H1 (cell line): Measurements from ENCODE around the gene FBN1. TPM values are rescaled to one million over a fixed set of nuclear protein-coding genes. Genes with fewer than 3 reads are reported as not detected.

Experiments
- CTCF ChIA-PET: fragments of 300-600 bp; sonication (Branson Sonifier 250); formaldehyde crosslinking; loops from one replicate; lab custom pipeline; 2021; ENCODE audit not compliant: partially characterized antibody; lab: Charles Lee
- POLR2A ChIA-PET: fragments of 300-600 bp; sonication (Branson Sonifier 250); formaldehyde crosslinking; loops from one replicate; lab custom pipeline; 2021; ENCODE audit warnings: inconsistent platforms; ENCODE audit not compliant: partially characterized antibody; lab: Charles Lee
- DNase-seq, 2 experiments: peaks; one replicate each; pipeline versions ENCODE4 v3.0.0 to v3.0.0-alpha.2; 2010 to 2022; ENCODE audit warnings: low spot score in 2 of 2, low read depth in 1 of 2, mixed read lengths in 1 of 2
- FAIRE-seq: peaks from 2 replicates; lab custom pipeline; 2011; peaks lifted over from hg19 to GRCh38; lab: Jason Lieb, UNC
- H2AFZ ChIP-seq: 2 replicates; pipeline ENCODE4 v1.8.1; 2012; ENCODE audit warnings: low read length, inconsistent platforms
- H2AK5ac ChIP-seq: 2 replicates; pipeline ENCODE4 v1.6.1; 2013; ENCODE audit warnings: low read depth, low read length
- H2BK120ac ChIP-seq: replicated peaks from 2 replicates; pipeline ENCODE3; 2013; ENCODE audit warnings: low read depth, low read length, inconsistent platforms
- H2BK12ac ChIP-seq: 2 replicates; pipeline ENCODE4 v1.6.1; 2013; ENCODE audit warnings: low read depth, low read length
- H2BK15ac ChIP-seq: 2 replicates; pipeline ENCODE4 v1.6.1; 2013; ENCODE audit warnings: low read length
- H2BK20ac ChIP-seq: 2 replicates; pipeline ENCODE4 v1.6.1; 2013; ENCODE audit warnings: low read length
- H2BK5ac ChIP-seq: 2 replicates; pipeline ENCODE4 v1.6.1; 2013; ENCODE audit warnings: low read depth, low read length
- H3K14ac ChIP-seq: 2 replicates; pipeline ENCODE4 v1.6.1; 2013; ENCODE audit warnings: inconsistent platforms; ENCODE audit not compliant: insufficient read length
- H3K18ac ChIP-seq: 2 replicates; pipeline ENCODE4 v1.6.1; 2013; ENCODE audit warnings: low read length; ENCODE audit errors: extremely low read depth
- H3K23ac ChIP-seq: 2 replicates; pipeline ENCODE4 v1.6.1; 2013; ENCODE audit warnings: inconsistent platforms; ENCODE audit not compliant: insufficient read length
- H3K23me2 ChIP-seq: 2 replicates; pipeline ENCODE4 v1.6.1; 2013; ENCODE audit warnings: low read depth, low read length
- H3K27ac ChIP-seq: 2 replicates; pipeline ENCODE4 v1.6.1; 2011; ENCODE audit warnings: low read depth, low read length, inconsistent platforms
- H3K27me3 ChIP-seq, 4 experiments: replicated peaks in 1 of 4; 1 replicate in 1 of 4; 2 replicates in 3 of 4; pipeline versions ENCODE4 v1.6.1 to v1.8.1; 2011 to 2013; ENCODE audit warnings: low read length in 3 of 4, mild to moderate bottlenecking in 3 of 4, inconsistent platforms in 2 of 4, mixed read lengths in 2 of 4, moderate library complexity in 1 of 4; ENCODE audit not compliant: control insufficient read depth in 3 of 4, insufficient read depth in 3 of 4; ENCODE audit errors: extremely low read depth in 1 of 4
- H3K36me3 ChIP-seq, 4 experiments: 2 replicates each; pipeline versions ENCODE4 v1.6.1 to v1.8.1; 2011 to 2013; ENCODE audit warnings: mild to moderate bottlenecking in 4 of 4, low read length in 3 of 4, moderate library complexity in 2 of 4, control low read depth in 1 of 4, inconsistent platforms in 1 of 4; ENCODE audit not compliant: insufficient read depth in 4 of 4, control insufficient read depth in 2 of 4
- H3K4ac ChIP-seq: replicated peaks from 2 replicates; pipeline ENCODE3; 2013; ENCODE audit warnings: low read length, low read depth, mixed read lengths, inconsistent platforms; ENCODE audit not compliant: insufficient read length
- H3K4me1 ChIP-seq, 4 experiments: replicated peaks in 1 of 4; 1 replicate in 1 of 4; 2 replicates in 3 of 4; pipeline versions ENCODE4 v1.6.1 to v1.8.1; 2011 to 2013; ENCODE audit warnings: low read length in 3 of 4, inconsistent platforms in 2 of 4, mixed read lengths in 1 of 4; ENCODE audit not compliant: insufficient read depth in 4 of 4, control insufficient read depth in 3 of 4
- H3K4me2 ChIP-seq, 2 experiments: 2 replicates each; pipeline versions ENCODE4 v1.6.1 to v1.8.1; 2011 to 2013; ENCODE audit warnings: low read depth in 2 of 2, low read length in 2 of 2, control low read depth in 1 of 2, inconsistent platforms in 1 of 2, mild to moderate bottlenecking in 1 of 2; ENCODE audit not compliant: insufficient read depth in 1 of 2
- H3K4me3 ChIP-seq, 4 experiments: fragments of 200-600, 300-600 bp in 1 of 4; sonication (generic), shearing (Covaris generic), sonication (Bioruptor Twin) in 1 of 4; 2 replicates each; pipeline versions ENCODE4 v1.5.1 to v1.8.1; 2011 to 2016; ENCODE audit warnings: low read length in 4 of 4, low read depth in 3 of 4, control low read depth in 2 of 4, inconsistent platforms in 2 of 4, mild to moderate bottlenecking in 2 of 4, mixed read lengths in 1 of 4, moderate library complexity in 1 of 4; ENCODE audit not compliant: insufficient read depth in 2 of 4; ENCODE audit errors: extremely low read depth in 1 of 4
- H3K56ac ChIP-seq: replicated peaks from 2 replicates; pipeline ENCODE3; 2013; ENCODE audit warnings: low read depth, mild to moderate bottlenecking, mixed read lengths, low read length, inconsistent platforms; ENCODE audit not compliant: insufficient read length
- H3K79me1 ChIP-seq: 2 replicates; pipeline ENCODE4 v1.6.1; 2013; ENCODE audit warnings: low read depth, low read length, control low read depth
- H3K79me2 ChIP-seq, 2 experiments: 2 replicates each; pipeline versions ENCODE4 v1.6.1 to v1.8.1; 2012 to 2013; ENCODE audit warnings: low read length in 2 of 2, mild to moderate bottlenecking in 2 of 2, inconsistent platforms in 1 of 2; ENCODE audit not compliant: insufficient read depth in 2 of 2, control insufficient read depth in 1 of 2
- H3K9ac ChIP-seq, 4 experiments: replicated peaks in 1 of 4; 1 replicate in 1 of 4; 2 replicates in 3 of 4; pipeline versions ENCODE4 v1.6.1 to v1.8.1; 2011 to 2013; ENCODE audit warnings: low read depth in 3 of 4, low read length in 3 of 4, control low read depth in 2 of 4, mild to moderate bottlenecking in 2 of 4, moderate library complexity in 2 of 4, inconsistent platforms in 1 of 4; ENCODE audit errors: extremely low read depth in 1 of 4
- H3K9me3 ChIP-seq, 2 experiments: 2 replicates each; pipeline versions ENCODE4 v1.6.1 to v1.8.1; 2012 to 2013; ENCODE audit warnings: mild to moderate bottlenecking in 2 of 2, moderate library complexity in 2 of 2, control low read depth in 1 of 2, inconsistent platforms in 1 of 2, low read depth in 1 of 2, low read length in 1 of 2, mixed read lengths in 1 of 2; ENCODE audit not compliant: insufficient read depth in 2 of 2
- H4K20me1 ChIP-seq, 2 experiments: replicated peaks in 1 of 2; 2 replicates each; pipeline versions ENCODE3 to v1.8.1; 2011 to 2013; ENCODE audit warnings: inconsistent platforms in 2 of 2, low read length in 2 of 2, mild to moderate bottlenecking in 1 of 2; ENCODE audit not compliant: insufficient read depth in 2 of 2, control insufficient read depth in 1 of 2
- H4K5ac ChIP-seq: 2 replicates; pipeline ENCODE4 v1.6.1; 2013; ENCODE audit warnings: low read length, low read depth, mixed read lengths, inconsistent platforms; ENCODE audit not compliant: insufficient read length
- H4K8ac ChIP-seq: 2 replicates; pipeline ENCODE4 v1.8.0; 2013; ENCODE audit warnings: mild to moderate bottlenecking, moderate library complexity, low read length, inconsistent platforms; ENCODE audit not compliant: insufficient read depth; ENCODE audit errors: extremely low read depth
- H4K91ac ChIP-seq: replicated peaks from 2 replicates; pipeline ENCODE3; 2013; ENCODE audit warnings: low read length, mixed read lengths, inconsistent platforms; ENCODE audit not compliant: insufficient read length
- CTCF ChIP-seq, 3 experiments: IDR thresholded peaks; 1 replicate in 2 of 3; 2 replicates in 1 of 3; pipeline versions ENCODE4 v1.5.1 to v1.6.1; 2011; ENCODE audit warnings: low read length in 3 of 3, mild to moderate bottlenecking in 3 of 3, inconsistent platforms in 2 of 3, low read depth in 1 of 3, moderate library complexity in 1 of 3; ENCODE audit not compliant: insufficient read depth in 1 of 3; ENCODE audit errors: control extremely low read depth in 1 of 3
- E2F6 ChIP-seq: IDR thresholded peaks from 2 replicates; pipeline ENCODE4 v1.6.1; 2012; ENCODE audit warnings: inconsistent platforms
- FOSL1 ChIP-seq: IDR thresholded peaks from 2 replicates; pipeline ENCODE4 v1.6.1; 2011; ENCODE audit warnings: mild to moderate bottlenecking, low read depth, low read length, moderate library complexity; ENCODE audit not compliant: insufficient read depth
- HDAC6 ChIP-seq: IDR thresholded peaks from one replicate; pipeline ENCODE4 v1.7.1; 2012; ENCODE audit warnings: low read depth, mild to moderate bottlenecking, inconsistent platforms, low read length, moderate library complexity
- MAFK ChIP-seq: IDR thresholded peaks from 2 replicates; pipeline ENCODE4 v1.6.1; 2012; ENCODE audit warnings: low read depth, mild to moderate bottlenecking, improper control_type of control experiment, low read length
- PHF8 ChIP-seq: fragments of 200-600 bp; sonication (generic); conservative IDR thresholded peaks from 2 replicates; pipeline ENCODE4 v1.7.1; 2012; ENCODE audit warnings: low read depth, mild to moderate bottlenecking, inconsistent platforms, low read length, moderate library complexity
- RBBP5 ChIP-seq: IDR thresholded peaks from 2 replicates; pipeline ENCODE4 v1.7.1; 2012; ENCODE audit warnings: low read depth, mild to moderate bottlenecking, inconsistent platforms, low read length, moderate library complexity, borderline replicate concordance
- ZNF274 ChIP-seq: IDR thresholded peaks from 2 replicates; pipeline ENCODE4 v1.7.0; 2012; ENCODE audit warnings: low read length, borderline replicate concordance; ENCODE audit errors: extremely low read depth
- WGBS, 2 experiments: shearing (Covaris generic) in 1 of 2; methylation state at CpG; one replicate each; pipeline versions ENCODE4 v1.1.6 to v1.1.7; 2013 to 2015; ENCODE audit warnings: low lambda C conversion rate in 2 of 2, mixed read lengths in 2 of 2, inconsistent platforms in 1 of 2, low coverage in 1 of 2, missing lambda C conversion rate in 1 of 2; ENCODE audit not compliant: insufficient replicate concordance in 2 of 2, insufficient coverage in 1 of 2, insufficient read length in 1 of 2; ENCODE audit errors: extremely low coverage in 1 of 2, missing lambda C conversion rate in 1 of 2; 5-methylcytosine and 5-hydroxymethylcytosine counted together
- polyA plus RNA-seq, 7 experiments: library from polyadenylated mRNA; depleted of rRNA in 3 of 7; stranded (reverse) in 5 of 7; unstranded in 2 of 7; fragments of >200 nt in 5 of 7; fragments of 200-250 nt in 2 of 7; gene quantifications; 1 replicate in 5 of 7; 2 replicates in 1 of 7; 4 replicates in 1 of 7; pipeline versions ENCODE4 v1.2.1 to v1.2.3, GENCODE V29; 2011 to 2013; ENCODE audit warnings: missing spikeins in 2 of 7, mixed read lengths in 2 of 7
- total RNA-seq: library from RNA; stranded (reverse); fragmentation: NEBNext Ultra II Directional; extraction: Animal tissue kit (Norgen Biotek cat#: 25700); gene quantifications from 2 replicates; pipeline ENCODE4 v1.2.1, GENCODE V29; 2021

Gene FBN1
- total and polyA plus RNA-seq, 2 of the 8 experiments (the other 6 are each of a cell fraction or from before 2014, with no cell fraction given), result 3.0 to 4.0 TPM

- Histone ChIP-seq H3K4ac (no peak overlapping the region), H4K91ac (no peak overlapping the region), H2AFZ (no peak overlapping the region), H3K4me3 (no peak overlapping the region), H4K8ac (no peak overlapping the region), H3K79me2 (no peaks in the 10 kb centered on the region), H4K20me1 (no peaks in the 10 kb centered on the region), H2BK12ac (no peak overlapping the region), H3K27ac (no peak overlapping the region), H3K27me3 (no peaks in the 10 kb centered on the region), H3K4me2 (no peak overlapping the region), H3K79me1 (no peaks in the 10 kb centered on the region), H3K36me3 (no peaks in the 10 kb centered on the region), H2BK20ac (no peak overlapping the region), H4K5ac (no peak overlapping the region), H3K23me2 (no peaks in the 10 kb centered on the region), H3K9ac (no peak overlapping the region), H3K14ac (no peak overlapping the region), H3K56ac (no peak overlapping the region), H2BK120ac (no peak overlapping the region), H3K9me3 (no peaks in the 10 kb centered on the region), H2BK5ac (no peak overlapping the region), H2AK5ac (no peak overlapping the region), H3K23ac (no peak overlapping the region), H2BK15ac (no peak overlapping the region), H3K4me1 (no peaks in the 10 kb centered on the region), H3K18ac (no peak overlapping the region)
- CTCF ChIA-PET, result interaction anchor here (1.2 to 1.3 kb wide), 2 partner anchors 9 to 19 kb away, joined by 3 to 4 read pairs; no protein-coding TSS in a partner anchor
- FAIRE-seq (no peak), DNase-seq (no peak)
- POLR2A ChIA-PET, result interaction anchor here (0.6 to 0.7 kb wide), 2 partner anchors 86 to 153 kb away, joined by 3 read pairs; no protein-coding TSS in a partner anchor
- WGBS, 2 experiments, result 94% methylated on average over 15 of the region's 15 CpGs; no CpG with 5 or more reads in 1 of the 2 experiments
- TF ChIP-seq MAFK (no peak), HDAC6 (no peak), PHF8 (no peak), RBBP5 (no peak), CTCF (IDR thresholded peaks at IDR 0.05; ENCODE audit: control extremely low read depth in 1 of 3, insufficient read depth in 1 of 3, low read depth in 1 of 3, low read length in 3 of 3) (no peak), ZNF274 (no peak), E2F6 (no peak), FOSL1 (no peak)
Measured at GRCh38 chr15:48393645-48394506, 251.6 kb downstream of the FBN1 start.
